ENCODE results near the gene DOCK1.

The DOCK1 gene

DNA sequence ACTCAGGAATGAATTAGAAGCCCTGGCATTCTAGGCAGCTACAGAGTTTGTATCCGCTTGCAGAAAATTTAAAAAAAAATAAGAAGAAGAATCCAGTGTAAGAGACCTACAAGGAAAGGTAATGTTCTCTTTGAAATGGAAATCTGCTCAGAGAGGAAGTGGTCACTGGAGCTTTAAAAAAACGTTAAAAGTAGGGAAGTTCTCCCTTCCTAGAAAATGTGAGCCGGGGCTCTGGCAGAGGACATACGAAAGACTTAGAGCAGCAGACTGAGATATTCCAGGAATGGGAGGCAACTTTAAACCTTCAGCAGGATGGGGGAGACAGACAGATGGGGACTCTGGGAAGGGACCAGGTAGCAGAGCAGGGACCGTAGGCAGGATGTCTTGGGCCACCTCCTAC, 494.4 kb downstream of the DOCK1 start:
- ATAC-seq (ENCODE audit: insufficient read depth, low read depth) = no peak
- no peak for DNase-seq
- H3K79me2 ChIP-seq (ENCODE audit: insufficient read depth, low read length) = no peaks in the 10 kb centered on the region
- no peaks in the 10 kb centered on the region for H3K27me3 ChIP-seq (ENCODE audit: insufficient read depth, low read length, poor library complexity)
- H3K4me1 ChIP-seq (ENCODE audit: insufficient read depth, low read length) = no peaks in the 10 kb centered on the region
- H3K9ac ChIP-seq (ENCODE audit: low read depth, low read length) = no peak overlapping the region
- H3K4me3 ChIP-seq (ENCODE audit: low read depth in 1 of 2, low read length in 2 of 2) = no peak overlapping the region
- H3K27ac ChIP-seq (ENCODE audit: low read length) = no peak overlapping the region
- no peak overlapping the region for H3K4me2 ChIP-seq (ENCODE audit: insufficient read depth, low read length)
- H3K36me3 ChIP-seq (ENCODE audit: insufficient read depth, low read length) = no peaks in the 10 kb centered on the region
- TF ChIP-seq, protein P1, sequence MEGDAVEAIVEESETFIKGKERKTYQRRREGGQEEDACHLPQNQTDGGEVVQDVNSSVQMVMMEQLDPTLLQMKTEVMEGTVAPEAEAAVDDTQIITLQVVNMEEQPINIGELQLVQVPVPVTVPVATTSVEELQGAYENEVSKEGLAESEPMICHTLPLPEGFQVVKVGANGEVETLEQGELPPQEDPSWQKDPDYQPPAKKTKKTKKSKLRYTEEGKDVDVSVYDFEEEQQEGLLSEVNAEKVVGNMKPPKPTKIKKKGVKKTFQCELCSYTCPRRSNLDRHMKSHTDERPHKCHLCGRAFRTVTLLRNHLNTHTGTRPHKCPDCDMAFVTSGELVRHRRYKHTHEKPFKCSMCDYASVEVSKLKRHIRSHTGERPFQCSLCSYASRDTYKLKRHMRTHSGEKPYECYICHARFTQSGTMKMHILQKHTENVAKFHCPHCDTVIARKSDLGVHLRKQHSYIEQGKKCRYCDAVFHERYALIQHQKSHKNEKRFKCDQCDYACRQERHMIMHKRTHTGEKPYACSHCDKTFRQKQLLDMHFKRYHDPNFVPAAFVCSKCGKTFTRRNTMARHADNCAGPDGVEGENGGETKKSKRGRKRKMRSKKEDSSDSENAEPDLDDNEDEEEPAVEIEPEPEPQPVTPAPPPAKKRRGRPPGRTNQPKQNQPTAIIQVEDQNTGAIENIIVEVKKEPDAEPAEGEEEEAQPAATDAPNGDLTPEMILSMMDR (IDR thresholded peaks at IDR 0.05; ENCODE audit: borderline replicate concordance, extremely low read depth, low read length, poor library complexity, severe bottlenecking) = no peak
- TF ChIP-seq EZH2 (IDR thresholded peaks at IDR 0.05; ENCODE audit: borderline replicate concordance, low read depth, low read length, severe bottlenecking) = no peak
- H4K20me1 ChIP-seq (ENCODE audit: insufficient read depth, low read length) = 0 out of 2 replicates have a peak, but pooled peaks cover 3% of the 10 kb centered on the region
- H3K9me3 ChIP-seq (ENCODE audit: insufficient read depth, low read length, severe bottlenecking) = no peaks in the 10 kb centered on the region
- H2AFZ ChIP-seq (ENCODE audit: low read depth, low read length) = no peak overlapping the region

DNA sequence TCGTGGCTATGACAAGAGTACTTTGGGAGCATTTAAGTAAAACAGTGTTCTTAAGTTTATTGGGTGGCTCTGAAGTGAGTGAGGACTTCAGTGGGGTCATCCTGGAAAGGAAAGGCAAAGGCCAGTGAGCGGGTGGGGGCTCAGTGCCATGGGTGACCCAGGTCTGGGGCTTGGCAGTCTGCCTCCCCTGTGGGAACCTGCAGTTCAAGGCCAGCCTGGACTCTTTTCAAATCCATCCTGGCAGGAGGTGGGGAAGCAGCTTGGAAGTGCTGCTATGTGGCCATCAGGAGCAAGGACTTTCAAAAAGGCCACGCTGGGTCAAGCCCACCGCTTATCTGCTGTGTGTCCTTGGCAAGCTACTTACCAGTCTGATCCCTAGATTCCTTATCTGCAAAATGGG, 495.0 kb downstream of the DOCK1 start:
- Histone ChIP-seq H3K4me3 (ENCODE audit: low read depth in 1 of 2, low read length in 2 of 2) (no peak overlapping the region), H3K4me1 (ENCODE audit: insufficient read depth, low read length) (no peaks in the 10 kb centered on the region), H3K9me3 (ENCODE audit: insufficient read depth, low read length, severe bottlenecking) (no peaks in the 10 kb centered on the region), H3K36me3 (ENCODE audit: insufficient read depth, low read length) (no peaks in the 10 kb centered on the region), H3K79me2 (ENCODE audit: insufficient read depth, low read length) (no peaks in the 10 kb centered on the region), H4K20me1 (ENCODE audit: insufficient read depth, low read length) (0 out of 2 replicates have a peak, but pooled peaks cover 3% of the 10 kb centered on the region), H3K9ac (ENCODE audit: low read depth, low read length) (no peak overlapping the region), H3K4me2 (ENCODE audit: insufficient read depth, low read length) (no peak overlapping the region), H2AFZ (ENCODE audit: low read depth, low read length) (no peak overlapping the region), H3K27ac (ENCODE audit: low read length) (no peak overlapping the region), H3K27me3 (ENCODE audit: insufficient read depth, low read length, poor library complexity) (no peaks in the 10 kb centered on the region)
- TF ChIP-seq, protein P1 (IDR thresholded peaks at IDR 0.05; ENCODE audit: borderline replicate concordance, extremely low read depth, low read length, poor library complexity, severe bottlenecking) = no peak
- no peak for TF ChIP-seq EZH2 (IDR thresholded peaks at IDR 0.05; ENCODE audit: borderline replicate concordance, low read depth, low read length, severe bottlenecking)
- no peak for ATAC-seq (ENCODE audit: insufficient read depth, low read depth)
- no peak for DNase-seq

DNA sequence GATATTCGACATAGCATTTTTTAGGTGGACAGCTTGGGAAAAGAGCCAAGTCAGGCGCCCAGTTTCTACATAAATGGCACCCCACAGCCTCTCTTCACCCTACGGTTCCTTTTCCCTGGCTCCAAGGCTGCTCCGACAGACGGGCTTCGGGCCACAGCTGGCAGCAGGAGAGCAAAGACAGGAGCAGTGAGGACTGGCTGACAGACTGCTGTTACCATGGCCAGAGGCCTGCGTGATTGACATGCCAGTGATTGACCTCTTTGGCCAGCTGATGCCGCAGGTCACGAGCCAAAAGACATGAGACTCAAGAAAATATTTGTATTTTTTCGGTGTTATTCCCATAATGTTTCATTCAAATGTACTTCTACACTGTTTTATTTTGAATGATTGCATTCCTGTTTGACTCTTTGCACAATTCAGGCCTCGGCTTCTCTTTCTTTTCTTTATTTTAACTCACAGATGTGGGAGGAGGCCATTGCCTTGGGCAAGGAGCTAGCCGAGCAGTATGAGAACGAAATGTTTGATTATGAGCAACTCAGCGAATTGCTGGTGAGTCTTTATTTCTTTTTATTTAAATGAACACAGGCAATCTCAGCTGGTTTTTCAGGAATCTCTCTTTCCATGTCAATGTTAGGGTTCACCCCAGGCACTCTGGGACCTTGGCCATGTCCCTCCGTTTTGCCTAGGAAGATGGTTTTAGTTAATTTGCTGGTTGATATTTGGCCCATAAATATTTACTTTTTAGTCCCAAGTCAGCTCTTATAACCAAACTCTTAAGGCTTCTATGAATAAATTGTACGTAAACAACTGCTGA, 497.6 kb downstream of the DOCK1 start:
- no peak for TF ChIP-seq EZH2 (IDR thresholded peaks at IDR 0.05; ENCODE audit: borderline replicate concordance, low read depth, low read length, severe bottlenecking)
- TF ChIP-seq, protein P1 (IDR thresholded peaks at IDR 0.05; ENCODE audit: borderline replicate concordance, extremely low read depth, low read length, poor library complexity, severe bottlenecking) = no peak

More for the DNA sequence above, 497.6 kb downstream of the DOCK1 start:
- H3K27me3 ChIP-seq (ENCODE audit: insufficient read depth, low read length, poor library complexity) = no peaks in the 10 kb centered on the region
- DNase-seq (no peak), ATAC-seq (ENCODE audit: insufficient read depth, low read depth) (no peak)
- no peaks in the 10 kb centered on the region for H3K36me3 ChIP-seq (ENCODE audit: insufficient read depth, low read length)
- no peak overlapping the region for H3K4me2 ChIP-seq (ENCODE audit: insufficient read depth, low read length)
- no peak overlapping the region for H3K4me3 ChIP-seq (ENCODE audit: low read depth in 1 of 2, low read length in 2 of 2)
- no peaks in the 10 kb centered on the region for H3K9me3 ChIP-seq (ENCODE audit: insufficient read depth, low read length, severe bottlenecking)
- no peak overlapping the region for H3K27ac ChIP-seq (ENCODE audit: low read length)
- no peaks in the 10 kb centered on the region for H3K4me1 ChIP-seq (ENCODE audit: insufficient read depth, low read length)
- no peak overlapping the region for H3K9ac ChIP-seq (ENCODE audit: low read depth, low read length)
- H3K79me2 ChIP-seq (ENCODE audit: insufficient read depth, low read length) = no peaks in the 10 kb centered on the region
- H2AFZ ChIP-seq (ENCODE audit: low read depth, low read length) = no peak overlapping the region
- H4K20me1 ChIP-seq (ENCODE audit: insufficient read depth, low read length) = 0 out of 2 replicates have a peak, but pooled peaks cover 1% of the 10 kb centered on the region

All from DND-41 (cell line).